Cardiac muscle cell (in vitro differentiated cells and primary cell): ENCODE measurements around the gene DNAJC12. TPM values are rescaled to one million over a fixed set of nuclear protein-coding genes. Genes with fewer than 3 reads are reported as not detected.
"Not testable (repeated sequence)": the region's sequence is repeated elsewhere in the genome, so short reads cannot be mapped to it uniquely, and the experiment has no call there.

Experiments used
- DNase-seq, 2 donors: peaks; one replicate each; pipeline versions ENCODE4 v3.0.0 to v3.0.0-alpha.2; 2010 to 2017; ENCODE audit warnings: low read depth in 1 of 2, low spot score in 1 of 2
- H3K27ac ChIP-seq: fragments of 200-600 bp; sonication (generic); 2 replicates; pipeline ENCODE4 v1.5.1; 2016
- H3K27me3 ChIP-seq: fragments of 200-600 bp; sonication (generic); 2 replicates; pipeline ENCODE4 v1.6.0; 2016; ENCODE audit warnings: control low read depth
- H3K36me3 ChIP-seq: fragments of 200-600 bp; sonication (generic); 2 replicates; pipeline ENCODE4 v1.5.1; 2016; ENCODE audit warnings: control low read depth
- H3K4me1 ChIP-seq: fragments of 200-600 bp; sonication (generic); 2 replicates; pipeline ENCODE4 v1.8.1; 2017; ENCODE audit warnings: low read depth, mild to moderate bottlenecking, mixed run types
- H3K4me3 ChIP-seq: fragments of 200-600 bp; sonication (generic); 2 replicates; pipeline ENCODE4 v1.5.1; 2016; ENCODE audit warnings: mild to moderate bottlenecking
- H3K9me3 ChIP-seq: fragments of 200-600 bp; sonication (generic); 2 replicates; pipeline ENCODE4 v1.5.1; 2017; ENCODE audit warnings: low read depth, mild to moderate bottlenecking, control low read depth
- polyA plus RNA-seq: library from polyadenylated mRNA; unstranded; fragments of >200 nt; fragmentation: Nextera tagmentation; extraction: Ambion mirVana; gene quantifications from 2 replicates; pipeline ENCODE4 v1.2.1, GENCODE V29; 2016
- total RNA-seq: library from RNA; depleted of rRNA; stranded (reverse); fragments of >200 nt; gene quantifications from 2 replicates; pipeline ENCODE4 v1.2.3, GENCODE V29; 2016
- TF ChIP-seq, protein P1 (sequence below): IDR thresholded peaks from 2 replicates; pipeline ENCODE4 v1.5.1; 2012; ENCODE audit warnings: low read depth, mild to moderate bottlenecking, low read length

Gene DNAJC12
- total and polyA plus RNA-seq, 2 experiments from 2014 or later = 5.0 to 6.0 TPM

DNA sequence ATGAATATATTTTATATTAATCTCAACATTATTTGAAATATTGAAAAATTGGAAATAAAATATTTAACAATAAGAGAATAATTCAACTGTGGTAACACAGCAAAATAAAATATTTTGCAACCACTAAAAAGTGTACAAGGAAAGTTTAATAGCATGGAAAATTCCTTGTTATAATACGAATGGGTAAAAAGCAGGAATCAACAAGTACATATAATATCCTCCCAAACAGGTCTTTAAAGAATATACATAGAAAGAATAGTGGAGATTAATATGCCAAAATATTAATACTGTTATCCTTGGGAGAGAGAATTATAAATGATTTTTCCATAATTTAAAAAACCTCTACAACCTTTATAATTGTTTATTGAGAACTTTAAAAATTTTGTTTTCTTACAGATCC lies 1.0 kb downstream of the DNAJC12 start:
- H3K36me3 ChIP-seq = no peaks in the 10 kb centered on the region
- TF ChIP-seq, protein P1, sequence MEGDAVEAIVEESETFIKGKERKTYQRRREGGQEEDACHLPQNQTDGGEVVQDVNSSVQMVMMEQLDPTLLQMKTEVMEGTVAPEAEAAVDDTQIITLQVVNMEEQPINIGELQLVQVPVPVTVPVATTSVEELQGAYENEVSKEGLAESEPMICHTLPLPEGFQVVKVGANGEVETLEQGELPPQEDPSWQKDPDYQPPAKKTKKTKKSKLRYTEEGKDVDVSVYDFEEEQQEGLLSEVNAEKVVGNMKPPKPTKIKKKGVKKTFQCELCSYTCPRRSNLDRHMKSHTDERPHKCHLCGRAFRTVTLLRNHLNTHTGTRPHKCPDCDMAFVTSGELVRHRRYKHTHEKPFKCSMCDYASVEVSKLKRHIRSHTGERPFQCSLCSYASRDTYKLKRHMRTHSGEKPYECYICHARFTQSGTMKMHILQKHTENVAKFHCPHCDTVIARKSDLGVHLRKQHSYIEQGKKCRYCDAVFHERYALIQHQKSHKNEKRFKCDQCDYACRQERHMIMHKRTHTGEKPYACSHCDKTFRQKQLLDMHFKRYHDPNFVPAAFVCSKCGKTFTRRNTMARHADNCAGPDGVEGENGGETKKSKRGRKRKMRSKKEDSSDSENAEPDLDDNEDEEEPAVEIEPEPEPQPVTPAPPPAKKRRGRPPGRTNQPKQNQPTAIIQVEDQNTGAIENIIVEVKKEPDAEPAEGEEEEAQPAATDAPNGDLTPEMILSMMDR = no peak
- no peaks in the 10 kb centered on the region for H3K27me3 ChIP-seq
- H3K4me3 ChIP-seq = peak overlapping the region; percentile 11
- no peak for DNase-seq
- no peaks in the 10 kb centered on the region for H3K9me3 ChIP-seq
- H3K4me1 ChIP-seq = no peaks in the 10 kb centered on the region
- H3K27ac ChIP-seq = no peak overlapping the region

DNA sequence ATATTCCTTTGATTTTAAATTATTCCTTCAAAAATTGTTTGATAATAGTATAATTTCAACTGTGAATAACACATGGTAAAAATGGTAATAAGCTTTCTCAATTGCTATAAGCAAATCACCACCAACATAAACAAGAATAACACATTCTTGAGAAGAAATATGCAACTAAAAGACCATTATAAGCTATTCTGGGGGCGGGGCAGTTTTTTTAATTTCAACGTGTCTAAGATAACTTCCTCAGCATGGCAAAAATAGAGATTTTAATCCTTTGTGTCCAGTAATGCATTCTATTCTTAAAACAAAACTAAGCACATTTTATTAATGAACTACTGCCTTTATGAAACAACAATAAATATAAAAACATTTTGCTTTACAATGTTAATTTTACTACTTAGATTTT lies 1.5 kb downstream of the DNAJC12 start:
- DNase-seq = no peak
- Histone ChIP-seq H3K9me3 (no peaks in the 10 kb centered on the region), H3K27me3 (no peaks in the 10 kb centered on the region), H3K4me3 (no peak overlapping the region), H3K27ac (no peak overlapping the region), H3K4me1 (no peaks in the 10 kb centered on the region), H3K36me3 (no peaks in the 10 kb centered on the region)
- TF ChIP-seq, protein P1 = no peak

GRCh38 chr10:67835541-67836394 lies 2.2 kb downstream of the DNAJC12 start:
- not testable (repeated sequence) for H3K9me3 ChIP-seq, DNase-seq, H3K4me1 ChIP-seq, H3K27ac ChIP-seq, H3K36me3 ChIP-seq, H3K4me3 ChIP-seq, H3K27me3 ChIP-seq

DNA sequence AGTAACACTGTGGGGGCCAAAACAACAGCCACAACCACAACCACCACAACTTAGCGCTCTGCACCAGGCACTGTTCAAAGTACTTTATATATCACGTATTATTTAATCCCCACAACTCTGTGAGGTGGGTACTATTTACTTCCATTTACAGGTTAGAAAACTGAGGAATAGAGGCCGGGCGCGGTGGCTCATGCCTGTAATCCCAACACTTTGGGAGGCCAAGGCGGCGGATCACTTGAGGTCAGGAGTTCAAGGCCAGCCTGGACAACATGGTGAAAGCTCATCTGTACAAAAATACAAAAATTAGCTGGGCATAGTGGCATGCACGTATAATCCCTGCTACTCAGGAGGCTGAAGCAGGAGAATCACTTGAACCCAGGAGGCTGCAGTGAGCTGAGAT lies 3.6 kb downstream of the DNAJC12 start:
- Histone ChIP-seq H3K4me3 (no peak overlapping the region), H3K4me1 (no peaks in the 10 kb centered on the region), H3K27me3 (no peaks in the 10 kb centered on the region), H3K9me3 (no peaks in the 10 kb centered on the region), H3K27ac (no peak overlapping the region), H3K36me3 (no peaks in the 10 kb centered on the region)
- TF ChIP-seq, protein P1 = no peak
- no peak for DNase-seq

DNA sequence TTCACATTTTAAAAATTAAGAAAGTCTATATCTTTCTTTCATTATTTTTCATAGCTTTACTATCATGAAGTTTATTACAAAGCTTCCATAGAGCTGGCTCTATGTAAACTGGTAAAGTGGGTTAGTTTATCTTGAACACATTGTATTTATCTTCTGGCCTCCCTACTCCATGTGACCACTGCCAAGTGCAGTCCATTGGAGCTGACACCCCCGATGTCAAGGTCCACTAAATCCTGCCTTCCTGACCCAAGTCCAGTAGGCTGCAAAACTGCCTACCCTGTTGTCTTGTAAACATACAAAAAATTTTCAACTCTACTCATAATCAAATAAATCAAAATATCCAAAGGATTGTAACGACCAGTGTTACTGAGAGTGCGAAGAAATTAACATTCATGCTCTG lies 10.2 kb downstream of the DNAJC12 start:
- H3K4me1 ChIP-seq = no peaks in the 10 kb centered on the region
- H3K27me3 ChIP-seq = no peaks in the 10 kb centered on the region
- TF ChIP-seq, protein P1 = no peak
- H3K27ac ChIP-seq = no peak overlapping the region
- no peak overlapping the region for H3K4me3 ChIP-seq
- H3K36me3 ChIP-seq = no peaks in the 10 kb centered on the region
- DNase-seq = no peak
- no peaks in the 10 kb centered on the region for H3K9me3 ChIP-seq

DNA sequence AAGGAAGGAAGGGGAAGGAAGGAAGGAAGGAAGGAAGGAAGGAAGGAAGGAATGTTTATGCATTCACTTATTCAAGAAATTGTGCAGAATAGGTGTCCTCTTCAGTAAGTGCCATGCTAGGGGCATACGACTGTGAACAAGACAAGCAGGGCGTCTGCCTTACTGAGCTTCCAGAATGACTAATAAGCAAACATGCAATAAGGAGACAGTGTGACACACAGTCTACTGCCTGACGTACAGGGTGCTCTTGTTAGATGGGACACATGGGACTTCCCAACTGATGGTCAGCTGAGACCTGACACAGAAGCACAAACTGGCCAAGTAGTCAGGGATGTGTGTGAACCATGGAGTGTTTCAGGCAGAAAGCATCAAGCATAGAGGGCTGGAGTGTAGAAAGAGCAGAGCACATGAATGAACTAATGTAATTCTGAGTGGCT lies 18.2 kb downstream of the DNAJC12 start:
- no peak for DNase-seq
- TF ChIP-seq, protein P1 = no peak

More for the DNA sequence above, 18.2 kb downstream of the DNAJC12 start:
- Histone ChIP-seq H3K4me1 (no peaks in the 10 kb centered on the region), H3K27me3 (no peaks in the 10 kb centered on the region), H3K36me3 (no peaks in the 10 kb centered on the region), H3K27ac (no peak overlapping the region), H3K4me3 (no peak overlapping the region), H3K9me3 (no peaks in the 10 kb centered on the region)
